GM19238 (cell line): ENCODE results near the gene KCNT1.

ENCODE experiments used
- DNase-seq: peaks from one replicate; pipeline ENCODE4 v3.0.0; 2011; ENCODE audit warnings: low spot score; ENCODE audit not compliant: insufficient read length

Gene KCNT1

DNA sequence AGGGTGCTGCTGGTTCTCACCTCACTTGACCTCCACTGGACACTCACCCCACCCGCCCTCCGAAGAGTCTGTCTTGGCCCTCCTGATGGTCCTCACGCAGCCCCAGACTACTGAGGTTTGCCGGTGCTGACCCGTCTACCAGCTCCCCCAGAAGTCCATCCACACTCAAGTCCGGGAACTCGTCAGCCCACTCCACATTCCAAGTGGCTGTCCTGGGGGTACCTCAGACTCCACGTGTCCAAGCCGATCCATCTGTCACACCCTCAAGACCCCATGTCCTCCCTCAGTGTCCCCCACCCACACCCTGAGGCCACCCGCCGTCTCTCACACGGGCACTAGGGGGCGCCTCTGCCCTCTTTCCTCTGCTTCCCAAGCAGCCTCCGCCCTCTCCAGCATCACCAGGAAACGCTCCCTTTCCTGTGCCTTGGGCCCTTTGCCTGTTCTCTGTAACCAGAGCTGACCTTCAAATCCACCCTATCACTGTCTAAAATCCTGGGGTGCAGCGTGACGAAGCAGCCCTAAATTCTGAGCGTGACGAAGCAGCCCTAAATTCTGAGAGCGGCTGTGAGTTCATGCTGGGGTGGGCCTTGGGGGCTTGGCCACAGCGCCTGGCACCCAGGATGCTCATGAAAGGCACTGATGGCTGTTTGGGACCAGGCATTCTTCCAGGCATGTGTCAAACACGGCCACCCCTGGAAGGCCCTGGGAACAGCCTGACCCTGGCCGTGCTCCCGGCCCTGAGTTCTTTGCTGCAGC is 95.7 kb downstream of the KCNT1 start:
- no peak for DNase-seq

GRCh38 chr9:135798263-135798585 is 96.2 kb downstream of the KCNT1 start:
- no peak for DNase-seq

GRCh38 chr9:135799261-135799660 is 97.3 kb downstream of the KCNT1 start:
- no peak for DNase-seq

GRCh38 chr9:135801070-135801469 is 99.1 kb downstream of the KCNT1 start:
- DNase-seq, result no peak

DNA sequence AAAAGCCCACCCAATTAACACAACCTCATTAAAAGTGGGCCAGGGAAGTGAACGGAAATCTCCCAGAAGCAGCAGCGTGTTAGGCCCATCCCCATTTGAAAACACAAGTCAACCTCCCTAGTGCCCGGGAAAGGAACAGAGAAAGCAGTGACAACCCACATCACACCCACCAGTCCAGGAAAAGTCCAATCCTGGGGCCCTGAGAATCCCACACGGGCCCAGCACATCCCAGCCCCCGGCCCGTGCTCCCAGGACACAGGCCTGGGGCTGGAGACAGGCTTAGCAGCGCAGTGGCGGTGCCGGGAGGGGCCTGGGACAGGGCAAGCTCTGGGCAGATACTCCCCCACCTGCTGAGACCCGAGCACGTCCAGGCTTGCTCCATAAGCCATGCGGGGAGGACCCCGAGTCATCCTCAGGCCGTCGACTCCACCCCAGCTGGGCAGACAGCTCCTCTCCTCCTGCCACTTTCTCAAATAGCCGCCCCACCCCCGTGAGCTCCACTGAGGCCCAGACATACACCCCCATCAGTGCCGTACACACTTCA is 101.0 kb downstream of the KCNT1 start:
- no peak for DNase-seq

GRCh38 chr9:135803441-135803840 is 101.5 kb downstream of the KCNT1 start:
- DNase-seq, result no peak

DNA sequence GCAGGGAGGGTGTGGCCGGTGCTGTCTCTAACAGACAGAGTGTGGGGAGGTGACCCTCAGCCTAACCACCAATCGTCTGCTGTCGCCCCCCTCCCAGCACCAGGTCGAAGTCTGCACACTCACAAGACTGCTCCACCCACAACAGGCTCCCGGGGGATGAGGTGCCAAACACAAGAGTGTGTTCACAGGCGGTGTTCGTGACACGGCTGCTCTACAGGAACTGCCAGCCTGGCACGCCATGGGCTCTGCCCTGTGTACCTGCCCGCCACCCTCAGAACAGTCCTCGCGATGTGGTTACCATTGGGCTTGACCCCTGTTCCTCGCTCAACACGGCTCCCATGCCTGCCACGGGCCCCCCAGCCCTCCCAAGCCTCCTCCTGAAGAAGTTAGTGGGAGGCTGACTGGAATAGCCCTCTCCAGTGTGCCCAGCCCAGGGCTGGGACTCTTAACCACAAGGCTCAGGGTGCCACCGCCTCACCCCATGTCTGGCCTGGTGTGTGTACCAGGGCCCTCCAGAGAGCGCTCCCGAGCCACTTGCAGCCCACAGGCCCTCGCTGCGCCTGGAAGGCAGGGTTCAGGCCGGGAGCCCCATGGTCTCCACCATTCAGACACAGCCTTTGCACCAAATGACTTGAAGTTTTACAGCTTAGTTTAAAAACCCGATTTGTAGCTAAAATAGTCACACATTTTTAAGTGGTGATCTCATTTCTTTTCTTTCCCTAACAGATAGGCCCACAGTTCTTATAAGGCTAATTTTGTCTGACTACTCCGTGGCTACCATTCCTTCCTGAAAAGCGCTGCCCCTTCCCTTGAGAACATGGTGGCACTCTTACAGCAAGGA is 102.8 kb downstream of the KCNT1 start:
- DNase-seq, result no peak

DNA sequence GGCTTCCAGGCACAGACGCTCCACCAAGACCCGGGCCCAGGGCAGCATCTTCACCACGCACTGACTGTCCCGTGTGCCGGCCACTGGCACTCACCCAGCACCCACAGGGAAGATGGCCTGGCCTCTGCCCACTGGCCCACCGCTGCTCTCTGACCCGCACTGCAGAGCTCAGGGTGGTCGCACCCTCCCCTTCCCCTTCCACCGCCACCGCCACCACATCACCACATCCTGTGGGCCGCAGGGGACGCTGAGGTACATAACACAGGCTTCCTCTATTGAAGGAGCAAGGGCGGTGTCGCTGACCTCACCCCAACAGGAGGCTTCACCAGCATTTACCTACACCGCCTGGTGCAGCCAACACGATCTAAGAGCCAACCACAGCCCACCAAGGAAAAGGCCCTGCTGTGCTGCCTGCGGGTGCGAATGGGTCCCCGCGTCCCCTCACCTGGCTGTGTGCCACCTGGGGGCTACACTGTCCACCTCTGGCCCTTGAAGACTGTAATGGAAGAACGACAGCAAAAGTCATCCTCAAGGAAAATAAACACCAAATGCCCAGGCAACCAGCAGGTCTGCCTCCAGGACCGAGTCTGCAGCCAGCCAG is 103.5 kb downstream of the KCNT1 start:
- no peak for DNase-seq

GRCh38 chr9:135809166-135809565 is 107.2 kb downstream of the KCNT1 start:
- DNase-seq, result no peak

- no peak for DNase-seq
These were observed 109.0 kb downstream of the KCNT1 start for GRCh38 chr9:135810806-135811575.

DNA sequence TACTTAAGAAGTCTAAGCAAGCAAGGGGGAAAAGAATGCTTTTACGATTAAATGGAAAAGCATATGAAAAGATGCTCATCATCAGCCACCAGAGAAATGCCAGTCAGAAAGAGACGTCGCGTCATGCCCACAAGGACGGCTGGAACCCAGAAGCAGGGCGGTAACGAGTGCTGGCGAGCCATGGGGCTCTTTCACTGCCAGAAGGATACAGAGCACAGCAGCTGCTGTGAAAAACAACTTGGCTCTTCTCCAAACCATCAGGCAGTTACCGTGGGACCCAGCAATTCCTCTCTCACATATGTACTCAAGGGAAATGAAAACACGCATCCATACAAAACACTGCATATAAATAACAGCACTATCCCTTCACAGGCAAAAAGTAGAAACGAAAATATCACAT is 109.8 kb downstream of the KCNT1 start:
- no peak for DNase-seq

GRCh38 chr9:135812961-135813360 is 111.0 kb downstream of the KCNT1 start:
- DNase-seq, result no peak

GRCh38 chr9:135813671-135814290 is 111.8 kb downstream of the KCNT1 start:
- DNase-seq, result no peak

GRCh38 chr9:135814421-135815095 is 112.6 kb downstream of the KCNT1 start:
- no peak for DNase-seq

- no peak for DNase-seq
These were observed 113.4 kb downstream of the KCNT1 start for GRCh38 chr9:135815413-135815812.

DNA sequence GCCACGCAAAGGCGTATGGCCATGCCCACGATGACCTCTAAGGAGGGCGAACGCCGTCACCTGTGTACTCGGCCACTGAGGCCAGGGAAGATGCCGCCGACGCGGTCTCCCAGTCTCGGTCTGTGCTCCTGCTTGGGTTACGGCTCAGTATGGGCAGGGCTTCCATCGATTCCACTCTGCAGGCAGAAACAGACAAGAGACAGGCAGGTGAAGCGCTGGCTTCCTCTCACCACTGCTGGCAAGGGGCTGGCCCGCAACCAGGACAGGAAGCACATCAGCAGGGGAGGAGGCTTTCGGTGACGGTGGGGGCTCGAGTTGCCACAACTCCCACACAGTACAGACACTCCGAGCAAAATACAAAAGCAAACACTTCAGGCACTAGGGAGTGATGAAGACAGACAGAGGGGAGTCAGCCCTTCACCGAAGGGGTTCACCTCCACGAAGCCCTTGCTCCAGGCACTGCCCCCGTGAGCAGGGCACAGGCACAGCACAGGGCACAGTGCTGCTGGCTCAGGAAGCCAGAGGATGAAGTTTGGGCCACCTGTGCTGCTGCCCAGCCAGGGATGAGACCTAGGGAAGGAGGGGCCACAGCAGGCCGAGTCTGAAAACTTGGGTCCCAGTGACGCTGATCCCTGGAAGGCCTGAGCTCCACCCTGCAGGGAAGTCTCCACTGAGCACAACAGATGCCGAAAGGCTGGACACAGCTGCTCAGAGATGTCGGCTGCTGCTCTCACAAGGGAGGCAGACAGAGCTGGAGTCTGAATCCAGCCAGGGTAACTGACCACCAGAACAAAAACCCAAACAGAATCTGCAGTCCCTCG is 114.1 kb downstream of the KCNT1 start:
- no peak for DNase-seq

GRCh38 chr9:135816651-135816970 is 114.6 kb downstream of the KCNT1 start:
- DNase-seq, result no peak

DNA sequence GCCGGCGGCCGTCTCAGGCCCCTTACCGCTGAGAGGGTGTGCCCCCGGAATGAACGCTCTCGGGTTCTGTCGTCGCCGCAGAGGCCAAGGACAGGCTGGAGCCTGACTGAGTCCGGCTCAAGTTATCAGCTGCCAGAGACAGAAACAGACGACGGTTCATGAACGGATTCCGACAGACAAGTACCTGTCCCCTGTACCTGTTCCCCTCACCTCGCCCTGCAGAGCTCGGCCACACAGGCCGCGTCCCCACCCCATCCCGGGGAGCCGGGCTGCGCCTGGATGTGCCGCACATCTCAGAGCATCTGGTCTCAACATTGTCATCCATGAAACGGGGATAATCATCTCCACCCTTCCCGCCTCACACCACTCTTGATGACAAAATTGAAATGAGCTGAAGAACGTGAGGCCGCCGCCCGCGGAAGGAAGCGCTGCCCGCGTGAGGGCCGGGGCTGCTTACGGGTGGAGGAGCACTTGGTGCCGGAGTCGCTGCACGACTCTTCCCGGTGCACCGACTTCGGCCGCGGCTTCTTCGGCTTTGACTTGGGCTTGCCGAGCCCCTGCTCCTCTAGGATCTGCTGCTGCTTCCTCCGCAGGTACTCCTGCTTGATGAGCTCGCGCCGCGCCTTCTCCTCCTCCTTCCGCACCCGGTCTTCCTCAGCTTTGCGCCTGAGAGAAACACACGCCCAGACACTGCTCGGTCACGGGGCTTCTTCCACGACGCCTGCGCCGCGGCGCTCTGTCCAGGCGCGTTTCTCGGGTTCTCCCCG is 116.1 kb downstream of the KCNT1 start:
- no peak for DNase-seq
